Natural killer cell (primary cell): ENCODE data around the gene ALOX12B. TPM values are rescaled to one million over a fixed set of nuclear protein-coding genes. Genes with fewer than 3 reads are reported as not detected.
"Not testable (repeated sequence)": the region's sequence is repeated elsewhere in the genome, so short reads cannot be mapped to it uniquely, and the experiment has no call there.

Experiments
- ATAC-seq, 3 donors: fragments of 150-1000 bp in 2 of 3; fragments of 200-7000 bp in 1 of 3; cut with Tn5 transposase; 1 replicate in 1 of 3; 2 replicates in 2 of 3; pipeline ENCODE4 v1.10.0; 2021; ENCODE audit warnings: mild to moderate bottlenecking in 2 of 3, moderate library complexity in 2 of 3
- DNase-seq, 2 donors: peaks; one replicate each; pipeline versions ENCODE4 v3.0.0 to v3.0.0-alpha.2; 2013 to 2021; ENCODE audit warnings: mixed read lengths in 1 of 2
- H3K27ac ChIP-seq: one replicate; pipeline ENCODE4 v1.5.1; 2013; ENCODE audit warnings: mild to moderate bottlenecking, low read length
- H3K27me3 ChIP-seq: one replicate; pipeline ENCODE4 v1.6.1; 2013; ENCODE audit warnings: low read length; ENCODE audit not compliant: control insufficient read depth, insufficient read depth
- H3K36me3 ChIP-seq: one replicate; pipeline ENCODE4 v1.6.1; 2013; ENCODE audit warnings: low read length; ENCODE audit not compliant: control insufficient read depth, insufficient read depth
- H3K4me1 ChIP-seq: one replicate; pipeline ENCODE4 v1.6.1; 2013; ENCODE audit warnings: low read length; ENCODE audit not compliant: control insufficient read depth, insufficient read depth
- H3K4me3 ChIP-seq: one replicate; pipeline ENCODE4 v1.5.1; 2013; ENCODE audit warnings: low read length
- H3K9me3 ChIP-seq: one replicate; pipeline ENCODE4 v1.6.1; 2013; ENCODE audit warnings: low read length; ENCODE audit not compliant: control insufficient read depth, insufficient read depth
- H3K27ac Mint-ChIP-seq, 2 donors: one replicate each; pipeline ENCODE4 v1.8.0; 2022; ENCODE audit warnings: mild to moderate bottlenecking in 2 of 2, mixed read lengths in 2 of 2, moderate library complexity in 1 of 2
- H3K27me3 Mint-ChIP-seq, 2 donors: one replicate each; pipeline ENCODE4 v1.8.0; 2022; ENCODE audit warnings: low read depth in 2 of 2, mixed read lengths in 2 of 2
- H3K36me3 Mint-ChIP-seq: one replicate; pipeline ENCODE4 v1.8.0; 2022; ENCODE audit warnings: mixed read lengths
- H3K4me1 Mint-ChIP-seq, 2 donors: one replicate each; pipeline ENCODE4 v1.8.0; 2022; ENCODE audit warnings: mixed read lengths in 2 of 2
- H3K4me3 Mint-ChIP-seq: one replicate; pipeline ENCODE4 v1.8.0; 2022; ENCODE audit warnings: mild to moderate bottlenecking, moderate library complexity, mixed read lengths
- H3K9me3 Mint-ChIP-seq, 2 donors: one replicate each; pipeline ENCODE4 v1.8.0; 2022; ENCODE audit warnings: mixed read lengths in 2 of 2
- CTCF ChIP-seq: fragments of 200-600 bp; IDR thresholded peaks from one replicate; pipeline ENCODE4 v1.8.0; 2022; ENCODE audit warnings: antibody characterized with exemption
- WGBS: methylation state at CpG from one replicate; pipeline ENCODE4 v1.1.7; 2013; ENCODE audit warnings: missing lambda C conversion rate; ENCODE audit not compliant: insufficient coverage; 5-methylcytosine and 5-hydroxymethylcytosine counted together
- intact Hi-C: fragments of 100-400 bp; cut with micrococcal nuclease; formaldehyde crosslinking; loops from one replicate; pipeline ENCODE4 v1.14.2; 2022
- total RNA-seq, 4 donors: library from RNA; stranded (reverse); fragments of 120-200 nt in 1 of 4; gene quantifications; one replicate each; pipeline versions ENCODE4 v1.2.3 to v1.2.4, GENCODE V29; 2013 to 2022

ALOX12B gene
- total RNA-seq, 3 donors from 2014 or later (not counting 1 experiment from before 2014, with no cell fraction given) = 0.29 to 0.58 (median 0.56) TPM

- Histone ChIP-seq H3K4me1 (peaks cover 19% of the 10 kb centered on the region), H3K27me3 (peaks cover 3% of the 10 kb centered on the region), H3K36me3 (no peaks in the 10 kb centered on the region), H3K9me3 (no peaks in the 10 kb centered on the region), H3K4me3 (peak overlapping the region; percentile 32), H3K27ac (peak overlapping the region; percentile 46)
- Mint-ChIP-seq H3K4me3 (peak overlapping the region; percentile 90), H3K36me3 (no peaks in the 10 kb centered on the region), H3K9me3 (no peaks in the 10 kb centered on the region), H3K27me3 (peaks cover 8 to 13% of the 10 kb centered on the region in 2 donors), H3K27ac (peak overlapping the region; percentile 56 to 88), H3K4me1 (peaks cover 0 to 15% of the 10 kb centered on the region in 2 donors)
- intact Hi-C loops = loop anchor here (5.0 kb wide), 1 partner anchor 38 kb away; the partner anchor contains the start of gene ALOXE3
- DNase-seq = peak; percentile 82 to 91
- peak; percentile 89 for TF ChIP-seq CTCF
- peak; percentile 82 to 88 (median 87) for ATAC-seq
- under 1% methylated on average over 87 of the region's 87 CpGs for WGBS
These were observed 8.0 kb downstream of the ALOX12B start for GRCh38 chr17:8079291-8080207.

GRCh38 chr17:8077939-8078338 is 9.6 kb downstream of the ALOX12B start:
- H3K27ac ChIP-seq, H3K4me3 ChIP-seq, ATAC-seq, H3K27ac Mint-ChIP-seq, H3K36me3 ChIP-seq, H3K9me3 Mint-ChIP-seq, H3K36me3 Mint-ChIP-seq, intact Hi-C loops, H3K9me3 ChIP-seq, DNase-seq, H3K4me3 Mint-ChIP-seq: not testable (repeated sequence)
- peaks cover 32% of the 10 kb centered on the region for H3K4me1 ChIP-seq
- Mint-ChIP-seq H3K27me3 (peaks cover 22 to 28% of the 10 kb centered on the region in 2 donors), H3K4me1 (peaks cover 10 to 31% of the 10 kb centered on the region in 2 donors)
- WGBS = 74% methylated on average over 4 of the region's 5 CpGs
- H3K27me3 ChIP-seq = peaks cover 18% of the 10 kb centered on the region

- Mint-ChIP-seq H3K27ac (no peak overlapping the region), H3K4me3 (no peak overlapping the region), H3K9me3 (no peaks in the 10 kb centered on the region), H3K27me3 (peaks cover 34 to 40% of the 10 kb centered on the region in 2 donors), H3K4me1 (peaks cover 16 to 44% of the 10 kb centered on the region in 2 donors), H3K36me3 (no peaks in the 10 kb centered on the region)
- ATAC-seq (no peak), DNase-seq (no peak)
- Histone ChIP-seq H3K4me3 (no peak overlapping the region), H3K27me3 (peaks cover 29% of the 10 kb centered on the region), H3K9me3 (no peaks in the 10 kb centered on the region), H3K27ac (no peak overlapping the region), H3K36me3 (no peaks in the 10 kb centered on the region), H3K4me1 (peaks cover 44% of the 10 kb centered on the region)
- WGBS = 81% methylated on average over 13 of the region's 13 CpGs
- intact Hi-C loops = no loop called here
- no peak for TF ChIP-seq CTCF
These were observed 10.8 kb downstream of the ALOX12B start for GRCh38 chr17:8076502-8077266.
